H9 (cell line): Measurements from ENCODE around the gene ARFGEF3. TPM values are rescaled to one million over a fixed set of nuclear protein-coding genes. Genes with fewer than 3 reads are reported as not detected.

ENCODE experiments used
- DNase-seq: peaks from one replicate; pipeline ENCODE4 v3.0.0-alpha.2; 2017
- H2AFZ ChIP-seq: one replicate; pipeline ENCODE4 v1.6.1; 2013; ENCODE audit warnings: mild to moderate bottlenecking, low read length, control low read depth, moderate library complexity
- H2AK5ac ChIP-seq: 2 replicates; pipeline ENCODE4 v1.6.1; 2013; ENCODE audit warnings: low read length, control low read depth, mixed read lengths; ENCODE audit not compliant: insufficient read length
- H2BK120ac ChIP-seq: one replicate; pipeline ENCODE4 v1.6.1; 2013; ENCODE audit warnings: low read depth, mild to moderate bottlenecking, low read length, control low read depth, inconsistent platforms; ENCODE audit not compliant: poor library complexity, severe bottlenecking
- H2BK12ac ChIP-seq: 2 replicates; pipeline ENCODE4 v1.6.1; 2013; ENCODE audit warnings: low read length, control low read depth, mixed read lengths, low read depth; ENCODE audit not compliant: insufficient read length
- H2BK15ac ChIP-seq: 2 replicates; pipeline ENCODE4 v1.6.1; 2013; ENCODE audit warnings: low read depth, low read length, control low read depth
- H2BK20ac ChIP-seq: one replicate; pipeline ENCODE4 v1.6.1; 2013; ENCODE audit warnings: low read depth, mild to moderate bottlenecking, low read length, control low read depth, inconsistent platforms; ENCODE audit not compliant: poor library complexity, severe bottlenecking
- H2BK5ac ChIP-seq: 2 replicates; pipeline ENCODE4 v1.6.1; 2013; ENCODE audit warnings: low read length, control low read depth, mixed read lengths; ENCODE audit not compliant: insufficient read length
- H3K14ac ChIP-seq: 2 replicates; pipeline ENCODE4 v1.6.1; 2013; ENCODE audit warnings: low read length, control low read depth; ENCODE audit not compliant: insufficient read depth
- H3K18ac ChIP-seq: 2 replicates; pipeline ENCODE4 v1.6.1; 2013; ENCODE audit warnings: low read depth, mild to moderate bottlenecking, mixed read lengths, low read length, control low read depth; ENCODE audit not compliant: insufficient read length
- H3K23ac ChIP-seq: 2 replicates; pipeline ENCODE4 v1.6.1; 2013; ENCODE audit warnings: low read length, control low read depth, mixed read lengths, low read depth; ENCODE audit not compliant: insufficient read length
- H3K23me2 ChIP-seq: 2 replicates; pipeline ENCODE4 v1.6.1; 2013; ENCODE audit warnings: low read depth, mild to moderate bottlenecking, mixed read lengths, low read length, control low read depth; ENCODE audit not compliant: insufficient read length, poor library complexity, severe bottlenecking
- H3K27ac ChIP-seq: 2 replicates; pipeline ENCODE4 v1.5.1; 2013; ENCODE audit warnings: low read length, control low read depth, mixed read lengths, low read depth; ENCODE audit not compliant: insufficient read length
- H3K27me3 ChIP-seq: 2 replicates; pipeline ENCODE4 v1.6.1; 2013; ENCODE audit warnings: low read length, control low read depth, inconsistent platforms; ENCODE audit not compliant: insufficient read depth
- H3K4ac ChIP-seq: 2 replicates; pipeline ENCODE4 v1.6.1; 2013; ENCODE audit warnings: low read depth, mild to moderate bottlenecking, control low read depth, inconsistent platforms, low read length, moderate library complexity
- H3K4me1 ChIP-seq: 2 replicates; pipeline ENCODE4 v1.6.1; 2013; ENCODE audit warnings: low read length, control low read depth, inconsistent platforms; ENCODE audit not compliant: insufficient read depth
- H3K4me2 ChIP-seq: 2 replicates; pipeline ENCODE4 v1.6.1; 2013; ENCODE audit warnings: low read length, control low read depth, mixed read lengths; ENCODE audit not compliant: insufficient read length, insufficient read depth
- H3K56ac ChIP-seq: 2 replicates; pipeline ENCODE4 v1.6.1; 2013; ENCODE audit warnings: low read depth, mild to moderate bottlenecking, mixed read lengths, low read length, control low read depth; ENCODE audit not compliant: insufficient read length
- H3K79me1 ChIP-seq: 2 replicates; pipeline ENCODE4 v1.6.1; 2013; ENCODE audit warnings: low read depth, mild to moderate bottlenecking, moderate library complexity, low read length, control low read depth, inconsistent platforms; ENCODE audit not compliant: insufficient read depth, poor library complexity, severe bottlenecking
- H3K79me2 ChIP-seq: 2 replicates; pipeline ENCODE4 v1.6.1; 2013; ENCODE audit warnings: low read length, control low read depth, inconsistent platforms; ENCODE audit not compliant: insufficient read depth
- H3K9ac ChIP-seq: 2 replicates; pipeline ENCODE4 v1.6.1; 2013; ENCODE audit warnings: low read length, control low read depth, mixed read lengths; ENCODE audit not compliant: insufficient read length; ENCODE audit errors: extremely low read depth
- H3K9me3 ChIP-seq: one replicate; pipeline ENCODE4 v1.6.1; 2013; ENCODE audit warnings: low read depth, low read length, inconsistent platforms; ENCODE audit not compliant: control insufficient read depth
- H3T11ph ChIP-seq: one replicate; pipeline ENCODE4 v1.6.1; 2013; ENCODE audit warnings: mild to moderate bottlenecking, low read length, control low read depth, inconsistent platforms
- H4K20me1 ChIP-seq: one replicate; pipeline ENCODE4 v1.6.1; 2013; ENCODE audit not compliant: control insufficient read depth, insufficient read length, insufficient read depth
- H4K5ac ChIP-seq: 2 replicates; pipeline ENCODE4 v1.6.1; 2013; ENCODE audit warnings: low read depth, mild to moderate bottlenecking, mixed read lengths, low read length, control low read depth; ENCODE audit not compliant: insufficient read length
- H4K8ac ChIP-seq: replicated peaks from 2 replicates; pipeline ENCODE4 v1.6.1; 2013; ENCODE audit warnings: low read length, control low read depth, mixed read lengths, low read depth; ENCODE audit not compliant: insufficient read length
- H4K91ac ChIP-seq: 2 replicates; pipeline ENCODE4 v1.6.1; 2013; ENCODE audit warnings: low read depth, mild to moderate bottlenecking, moderate library complexity, mixed read lengths, low read length, control low read depth; ENCODE audit not compliant: insufficient read length
- H3K27ac Mint-ChIP-seq, 3 experiments: 2 replicates in 2 of 3; 3 replicates in 1 of 3; pipeline ENCODE4 v1.8.0; 2020 to 2021; ENCODE audit warnings: mixed read lengths in 3 of 3, mild to moderate bottlenecking in 1 of 3, moderate library complexity in 1 of 3
- H3K27me3 Mint-ChIP-seq: 2 replicates; pipeline ENCODE4 v1.8.0; 2021; ENCODE audit warnings: low read depth, mild to moderate bottlenecking, moderate library complexity, mixed read lengths
- H3K36me3 Mint-ChIP-seq, 3 experiments: 2 replicates in 2 of 3; 3 replicates in 1 of 3; pipeline ENCODE4 v1.8.0; 2020 to 2021; ENCODE audit warnings: low read depth in 3 of 3, mixed read lengths in 3 of 3; ENCODE audit not compliant: insufficient read depth in 1 of 3
- H3K4me1 Mint-ChIP-seq, 2 experiments: 2 replicates each; pipeline ENCODE4 v1.8.0; 2020; ENCODE audit warnings: mixed read lengths in 2 of 2
- H3K4me3 Mint-ChIP-seq, 2 experiments: 2 replicates in 1 of 2; 3 replicates in 1 of 2; pipeline ENCODE4 v1.8.0; 2020 to 2021; ENCODE audit warnings: mild to moderate bottlenecking in 2 of 2, mixed read lengths in 2 of 2, moderate library complexity in 1 of 2
- H3K9me3 Mint-ChIP-seq, 2 experiments: 2 replicates in 1 of 2; 3 replicates in 1 of 2; pipeline ENCODE4 v1.8.0; 2020; ENCODE audit warnings: mild to moderate bottlenecking in 2 of 2, mixed read lengths in 2 of 2, moderate library complexity in 1 of 2
- WGBS: extraction: QIAGEN DNeasy Blood & Tissue Kit; methylation state at CpG from one replicate; pipeline ENCODE4 v1.1.7; 2013; ENCODE audit warnings: missing lambda C conversion rate, low lambda C conversion rate, mixed read lengths; ENCODE audit not compliant: insufficient read length; ENCODE audit errors: extremely low coverage; 5-methylcytosine and 5-hydroxymethylcytosine counted together
- total RNA-seq: library from RNA; stranded (reverse); gene quantifications from 2 replicates; pipeline ENCODE4 v1.2.1, GENCODE V29; 2021
- TF ChIP-seq, protein P1 (sequence below): fragments of 200-600 bp; sonication (generic); conservative IDR thresholded peaks from 3 replicates; pipeline ENCODE4 v1.8.0; 2021; ENCODE audit warnings: antibody characterized with exemption, mild to moderate bottlenecking

ARFGEF3 gene
- total RNA-seq, 1 experiment from 2014 or later = 13.7 TPM

DNA sequence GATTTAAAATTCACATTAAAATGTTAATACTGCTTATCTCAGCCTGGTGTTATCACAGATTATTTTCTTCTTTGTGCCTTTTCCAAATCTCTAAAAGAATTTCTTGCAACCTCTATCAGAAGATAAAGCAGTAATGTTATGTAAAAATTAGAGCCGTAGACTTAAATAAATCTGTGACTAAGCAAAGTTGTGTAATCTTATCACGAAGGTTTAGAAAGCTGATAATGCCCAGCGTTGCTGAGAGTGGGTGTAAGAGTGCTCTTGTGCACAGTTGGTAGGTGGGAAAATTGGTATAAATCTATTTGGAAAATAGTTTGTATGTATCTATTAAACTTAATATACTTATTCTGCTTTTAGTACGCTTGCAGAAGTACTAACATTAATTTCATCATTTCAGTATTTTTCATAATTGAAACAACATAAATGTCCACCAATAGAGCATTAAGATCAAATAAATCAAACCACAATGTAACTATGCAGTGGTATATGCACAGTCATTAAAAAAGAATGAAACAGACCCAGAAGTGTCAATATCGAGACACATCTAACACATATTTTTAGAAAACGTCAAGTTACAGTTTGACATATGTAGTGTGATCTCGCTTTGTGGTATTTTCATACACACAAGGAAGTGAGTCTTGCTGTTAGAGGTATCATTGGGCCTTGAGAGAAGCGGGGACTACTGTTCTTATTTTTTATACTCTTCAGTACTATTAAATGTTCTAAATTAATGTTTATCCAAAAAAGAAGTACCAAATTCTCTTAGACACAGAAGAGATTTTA lies 111.0 kb downstream of the ARFGEF3 start:
- no peak overlapping the region for H2BK12ac ChIP-seq
- no peaks in the 10 kb centered on the region for H3K79me2 ChIP-seq
- no peak overlapping the region for H3K18ac ChIP-seq

More for the DNA sequence above, 111.0 kb downstream of the ARFGEF3 start:
- no peak overlapping the region for H2AFZ ChIP-seq
- no peaks in the 10 kb centered on the region for H3K23me2 ChIP-seq
- no peak overlapping the region for H3K27ac ChIP-seq
- H3K27me3 Mint-ChIP-seq = no peaks in the 10 kb centered on the region
- no peak overlapping the region for H4K5ac ChIP-seq
- no peak overlapping the region for H2BK15ac ChIP-seq
- no peak for DNase-seq
- no peaks in the 10 kb centered on the region for H3K79me1 ChIP-seq
- no peak overlapping the region for H2BK20ac ChIP-seq
- H3K4me2 ChIP-seq = no peak overlapping the region
- H4K20me1 ChIP-seq = no peaks in the 10 kb centered on the region
- no CpG with 5 or more reads among the region's 8 CpGs for WGBS
- H3K14ac ChIP-seq = no peak overlapping the region
- H3K4me3 Mint-ChIP-seq = no peak overlapping the region
- no peak overlapping the region for H3K27ac Mint-ChIP-seq
- H4K91ac ChIP-seq = no peak overlapping the region
- no peak overlapping the region for H3K9ac ChIP-seq
- 0 out of 4 replicates have a peak, but pooled peaks cover 0 to 2% of the 10 kb centered on the region in 2 experiments for H3K4me1 Mint-ChIP-seq
- TF ChIP-seq, protein P1, sequence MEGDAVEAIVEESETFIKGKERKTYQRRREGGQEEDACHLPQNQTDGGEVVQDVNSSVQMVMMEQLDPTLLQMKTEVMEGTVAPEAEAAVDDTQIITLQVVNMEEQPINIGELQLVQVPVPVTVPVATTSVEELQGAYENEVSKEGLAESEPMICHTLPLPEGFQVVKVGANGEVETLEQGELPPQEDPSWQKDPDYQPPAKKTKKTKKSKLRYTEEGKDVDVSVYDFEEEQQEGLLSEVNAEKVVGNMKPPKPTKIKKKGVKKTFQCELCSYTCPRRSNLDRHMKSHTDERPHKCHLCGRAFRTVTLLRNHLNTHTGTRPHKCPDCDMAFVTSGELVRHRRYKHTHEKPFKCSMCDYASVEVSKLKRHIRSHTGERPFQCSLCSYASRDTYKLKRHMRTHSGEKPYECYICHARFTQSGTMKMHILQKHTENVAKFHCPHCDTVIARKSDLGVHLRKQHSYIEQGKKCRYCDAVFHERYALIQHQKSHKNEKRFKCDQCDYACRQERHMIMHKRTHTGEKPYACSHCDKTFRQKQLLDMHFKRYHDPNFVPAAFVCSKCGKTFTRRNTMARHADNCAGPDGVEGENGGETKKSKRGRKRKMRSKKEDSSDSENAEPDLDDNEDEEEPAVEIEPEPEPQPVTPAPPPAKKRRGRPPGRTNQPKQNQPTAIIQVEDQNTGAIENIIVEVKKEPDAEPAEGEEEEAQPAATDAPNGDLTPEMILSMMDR = no peak
- no peak overlapping the region for H3T11ph ChIP-seq
- H2BK120ac ChIP-seq = no peak overlapping the region
- no peak overlapping the region for H3K4ac ChIP-seq
- no peaks in the 10 kb centered on the region for H3K9me3 ChIP-seq
- no peaks in the 10 kb centered on the region for H3K4me1 ChIP-seq
- H4K8ac ChIP-seq = no peak overlapping the region
- H3K36me3 Mint-ChIP-seq = no peaks in the 10 kb centered on the region
- H3K9me3 Mint-ChIP-seq = no peaks in the 10 kb centered on the region
- H3K23ac ChIP-seq = no peak overlapping the region
- H2AK5ac ChIP-seq = no peak overlapping the region
- H2BK5ac ChIP-seq = no peak overlapping the region
- H3K27me3 ChIP-seq = no peaks in the 10 kb centered on the region
- no peak overlapping the region for H3K56ac ChIP-seq
